Panc1 (cell line): ENCODE results near the gene NF1. TPM values are rescaled to one million over a fixed set of nuclear protein-coding genes. Genes with fewer than 3 reads are reported as not detected.

Source experiments
- ATAC-seq: fragments of 200-7000 bp; cut with Tn5 transposase; 2 replicates; pipeline ENCODE4 v1.9.1; 2020; ENCODE audit warnings: mild to moderate bottlenecking, moderate library complexity
- BruUV-seq: library from RNA; stranded (reverse); fragments of 400-500 nt; replicated peaks from 2 replicates; lab custom pipeline; 2021; lab: Mats Ljungman, UMichigan
- CTCF ChIA-PET: fragments of 300-600 bp; sonication (Branson Sonifier 250); formaldehyde crosslinking; loops from one replicate; lab custom pipeline; 2022; ENCODE audit warnings: antibody characterized with exemption; lab: Charles Lee
- POLR2A ChIA-PET: fragments of 300-600 bp; sonication (Branson Sonifier 250); formaldehyde crosslinking; loops from one replicate; lab custom pipeline; 2022; ENCODE audit warnings: antibody characterized with exemption; lab: Charles Lee
- DNase-seq: peaks from one replicate; pipeline ENCODE4 v3.0.0-alpha.2; 2010; ENCODE audit warnings: low read depth, low spot score
- H3K27ac ChIP-seq: 2 replicates; pipeline ENCODE4 v1.5.1; 2011; ENCODE audit warnings: mild to moderate bottlenecking, low read length, inconsistent platforms
- H3K27me3 ChIP-seq: fragments of 200-500 bp; sonication (Bioruptor generic); 2 replicates; pipeline ENCODE4 v1.6.0; 2014; ENCODE audit warnings: low read length, inconsistent platforms; ENCODE audit not compliant: control insufficient read depth, insufficient read depth
- H3K36me3 ChIP-seq: fragments of 200-500 bp; sonication (Bioruptor generic); 2 replicates; pipeline ENCODE4 v1.5.1; 2014; ENCODE audit warnings: inconsistent platforms, mild to moderate bottlenecking, low read length, moderate library complexity; ENCODE audit not compliant: control insufficient read depth, insufficient read depth
- H3K4me1 ChIP-seq: 2 replicates; pipeline ENCODE4 v1.5.1; 2011; ENCODE audit warnings: inconsistent platforms, mild to moderate bottlenecking, low read length, moderate library complexity; ENCODE audit not compliant: control insufficient read depth, insufficient read depth
- H3K4me3 ChIP-seq, 2 experiments: 2 replicates each; pipeline ENCODE4 v1.5.1; 2011 to 2012; ENCODE audit warnings: low read depth in 2 of 2, low read length in 2 of 2, mild to moderate bottlenecking in 2 of 2, inconsistent platforms in 1 of 2, moderate library complexity in 1 of 2
- H3K9me3 ChIP-seq: fragments of 200-500 bp; sonication (Bioruptor generic); 2 replicates; pipeline ENCODE4 v1.5.1; 2014; ENCODE audit warnings: low read depth, mild to moderate bottlenecking, inconsistent platforms, low read length, moderate library complexity; ENCODE audit not compliant: control insufficient read depth, insufficient read depth
- POLR2AphosphoS5 ChIP-seq: IDR thresholded peaks from 2 replicates; pipeline ENCODE4 v1.6.1; 2012; ENCODE audit warnings: mild to moderate bottlenecking, low read depth, low read length, moderate library complexity
- REST ChIP-seq, 2 experiments: IDR thresholded peaks; 2 replicates each; pipeline ENCODE4 v1.6.1; 2011 to 2012; ENCODE audit warnings: low read depth in 2 of 2, control low read depth in 1 of 2, low read length in 1 of 2, mild to moderate bottlenecking in 1 of 2, moderate library complexity in 1 of 2; ENCODE audit not compliant: insufficient read depth in 1 of 2
- SIN3A ChIP-seq: IDR thresholded peaks from 2 replicates; pipeline ENCODE4 v1.6.1; 2012; ENCODE audit warnings: low read depth, mild to moderate bottlenecking, low read length, moderate library complexity, borderline replicate concordance; ENCODE audit not compliant: insufficient read depth
- TCF7L2 ChIP-seq: IDR thresholded peaks from 2 replicates; pipeline ENCODE4 v1.6.1; 2011; ENCODE audit warnings: mild to moderate bottlenecking, low read depth, low read length, inconsistent platforms
- in situ Hi-C: cut with HindIII; loops from 2 replicates; pipeline ENCODE4 v1.10.0; 2016; ENCODE audit warnings: low sequenced_read_pairs, low pct_unique_long_range_greater_than_20kb
- intact Hi-C: fragments of 100-400 bp; cut with micrococcal nuclease; formaldehyde crosslinking; loops from one replicate; pipeline ENCODE4 v1.10.0; 2022; ENCODE audit not compliant: unreplicated experiment
- total RNA-seq: library from RNA; stranded (reverse); gene quantifications from one replicate; pipeline ENCODE4 v1.2.1, GENCODE V29; 2021; ENCODE audit not compliant: unreplicated experiment
- TF ChIP-seq, protein P1 (sequence below): fragments of 450-650 bp; IDR thresholded peaks from 2 replicates; pipeline ENCODE4 v1.5.1; 2017; ENCODE audit warnings: mild to moderate bottlenecking

NF1 gene
- total RNA-seq, 1 experiment from 2014 or later = 82.5 TPM

DNA sequence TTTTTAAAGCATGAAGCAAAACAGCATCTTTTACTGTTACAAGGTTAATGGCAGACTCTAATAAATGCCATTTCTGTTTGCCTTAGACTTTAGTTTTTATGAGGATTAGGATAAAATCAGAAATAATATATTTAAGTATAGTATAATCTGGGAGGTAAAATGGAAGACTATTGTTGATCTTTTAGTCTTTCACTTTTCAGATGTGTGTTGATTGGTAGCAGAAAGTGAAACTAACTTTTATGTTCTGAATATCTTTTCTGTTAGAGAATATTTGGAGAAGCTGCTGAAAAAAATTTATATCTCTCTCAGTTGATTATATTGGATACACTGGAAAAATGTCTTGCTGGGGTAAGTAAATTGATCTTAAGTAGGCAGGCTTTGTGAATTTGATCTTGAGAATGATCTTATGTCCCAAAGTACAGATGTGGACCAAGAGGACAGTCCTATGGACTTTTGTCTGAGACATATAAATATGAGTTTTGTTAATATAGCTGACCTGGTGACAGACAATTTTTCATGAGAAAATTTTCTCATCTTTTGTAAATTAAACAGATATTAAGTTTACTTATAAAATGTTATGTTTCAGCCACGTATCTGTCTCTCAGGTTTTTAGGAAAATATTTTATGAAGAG is 64.1 kb downstream of the NF1 start:
- DNase-seq (no peak), ATAC-seq (no peak)
- CTCF ChIA-PET = no interaction called here
- POLR2A ChIA-PET = interaction anchor here (0.6 kb wide), 1 partner anchor 17 kb away, joined by 10 read pairs; no protein-coding TSS in a partner anchor
- intact Hi-C loops = no loop called here
- peaks cover 6% of the 10 kb centered on the region; the same call in 1 of the 2 replicates for H3K4me1 ChIP-seq
- no peak overlapping the region for H3K27ac ChIP-seq
- no peaks in the 10 kb centered on the region for H3K27me3 ChIP-seq
- BruUV-seq = no TSS peak
- no peaks in the 10 kb centered on the region for H3K9me3 ChIP-seq
- peaks cover 2% of the 10 kb centered on the region for H3K36me3 ChIP-seq
- in situ Hi-C loops = no loop called here
- H3K4me3 ChIP-seq = no peak overlapping the region
- TF ChIP-seq POLR2AphosphoS5 (no peak), TCF7L2 (no peak), REST (IDR thresholded peaks at IDR 0.05; ENCODE audit: insufficient read depth in 1 of 2, low read depth in 2 of 2, low read length in 1 of 2) (no peak), SIN3A (no peak)
- TF ChIP-seq, protein P1, sequence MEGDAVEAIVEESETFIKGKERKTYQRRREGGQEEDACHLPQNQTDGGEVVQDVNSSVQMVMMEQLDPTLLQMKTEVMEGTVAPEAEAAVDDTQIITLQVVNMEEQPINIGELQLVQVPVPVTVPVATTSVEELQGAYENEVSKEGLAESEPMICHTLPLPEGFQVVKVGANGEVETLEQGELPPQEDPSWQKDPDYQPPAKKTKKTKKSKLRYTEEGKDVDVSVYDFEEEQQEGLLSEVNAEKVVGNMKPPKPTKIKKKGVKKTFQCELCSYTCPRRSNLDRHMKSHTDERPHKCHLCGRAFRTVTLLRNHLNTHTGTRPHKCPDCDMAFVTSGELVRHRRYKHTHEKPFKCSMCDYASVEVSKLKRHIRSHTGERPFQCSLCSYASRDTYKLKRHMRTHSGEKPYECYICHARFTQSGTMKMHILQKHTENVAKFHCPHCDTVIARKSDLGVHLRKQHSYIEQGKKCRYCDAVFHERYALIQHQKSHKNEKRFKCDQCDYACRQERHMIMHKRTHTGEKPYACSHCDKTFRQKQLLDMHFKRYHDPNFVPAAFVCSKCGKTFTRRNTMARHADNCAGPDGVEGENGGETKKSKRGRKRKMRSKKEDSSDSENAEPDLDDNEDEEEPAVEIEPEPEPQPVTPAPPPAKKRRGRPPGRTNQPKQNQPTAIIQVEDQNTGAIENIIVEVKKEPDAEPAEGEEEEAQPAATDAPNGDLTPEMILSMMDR = no peak

- DNase-seq = no peak
- TF ChIP-seq, protein P1 = no peak
- TF ChIP-seq REST (IDR thresholded peaks at IDR 0.05; ENCODE audit: insufficient read depth in 1 of 2, low read depth in 2 of 2, low read length in 1 of 2) = no peak
- TF ChIP-seq SIN3A = no peak
- no peak for TF ChIP-seq TCF7L2
- no peak for TF ChIP-seq POLR2AphosphoS5
- ChIA-PET CTCF (no interaction called here), POLR2A (no interaction called here)
- ATAC-seq = no peak
- Histone ChIP-seq H3K4me1 (no peaks in the 10 kb centered on the region; the same call in 1 of the 2 replicates), H3K9me3 (no peaks in the 10 kb centered on the region), H3K4me3 (no peak overlapping the region), H3K27ac (no peak overlapping the region), H3K27me3 (no peaks in the 10 kb centered on the region), H3K36me3 (peaks cover 4% of the 10 kb centered on the region)
- in situ Hi-C loops = no loop called here
- intact Hi-C loops = no loop called here
- no TSS peak for BruUV-seq
These were observed 68.5 kb downstream of the NF1 start for GRCh38 chr17:31163091-31163781.
